HG02623 (cell line): ENCODE results near the gene BTBD9.

Experiments
- ATAC-seq: cut with Tn5 transposase; IDR thresholded peaks from one replicate; pipeline ENCODE4 v1.9.1; 2021; ENCODE audit warnings: moderate library complexity; ENCODE audit not compliant: unreplicated experiment

Gene BTBD9

DNA sequence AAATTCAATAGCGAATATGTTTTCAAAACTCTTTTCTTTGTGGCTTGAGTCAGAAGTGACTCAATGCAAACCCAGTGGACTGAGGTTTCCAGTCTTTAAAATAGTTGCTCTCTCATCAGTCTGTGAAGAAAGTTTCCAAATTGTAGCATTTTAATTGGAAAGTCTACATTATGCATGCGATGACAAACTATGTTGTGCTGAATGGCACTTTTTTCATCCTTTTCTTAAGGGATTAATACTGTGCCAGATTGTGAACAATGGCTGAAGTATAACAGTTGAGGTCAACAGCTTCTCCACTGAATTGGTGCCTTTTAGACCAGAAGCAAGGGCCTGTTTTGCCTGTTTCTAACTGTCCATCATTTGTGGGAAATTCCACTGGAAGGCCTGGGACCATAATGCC, 377.1 kb downstream of the BTBD9 start:
- no peak for ATAC-seq

DNA sequence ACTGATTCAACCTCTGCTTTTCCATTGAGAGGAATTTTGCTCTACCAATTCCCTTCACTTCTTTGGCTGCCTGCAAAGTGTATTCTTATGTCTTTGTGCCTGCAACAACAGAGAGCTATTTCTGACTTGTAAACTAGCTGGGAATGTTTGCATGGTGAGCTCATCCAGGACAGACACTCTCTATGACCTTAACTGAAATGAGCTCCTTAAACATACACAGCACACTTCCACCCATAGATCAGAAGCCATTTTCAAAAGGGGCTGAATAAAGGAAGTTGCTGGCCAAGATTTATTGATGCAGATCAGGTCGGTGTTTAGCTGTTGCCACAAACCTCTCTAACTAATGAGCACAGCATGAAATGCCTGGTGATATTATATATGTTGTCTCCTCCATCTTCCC, 377.7 kb downstream of the BTBD9 start:
- ATAC-seq: no peak

DNA sequence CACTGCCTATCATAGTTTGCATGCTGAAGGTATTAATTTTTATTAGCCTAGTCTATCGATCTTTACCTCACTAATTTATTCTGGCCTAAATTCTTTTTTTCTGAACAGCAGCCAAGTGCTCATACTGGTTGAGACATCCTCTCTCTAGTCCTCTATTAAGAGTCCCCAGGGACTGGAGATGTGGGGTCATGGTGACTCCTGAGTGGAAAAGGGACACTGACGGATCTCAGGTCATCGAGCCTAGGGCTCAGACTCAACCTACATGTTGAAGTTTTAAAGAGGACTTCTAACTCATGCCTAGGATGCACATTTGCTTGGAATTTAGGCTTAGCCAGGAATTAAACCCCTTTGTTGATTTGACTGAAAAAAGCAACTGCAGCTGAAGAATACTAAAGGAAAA, 378.1 kb downstream of the BTBD9 start:
- ATAC-seq: no peak

DNA sequence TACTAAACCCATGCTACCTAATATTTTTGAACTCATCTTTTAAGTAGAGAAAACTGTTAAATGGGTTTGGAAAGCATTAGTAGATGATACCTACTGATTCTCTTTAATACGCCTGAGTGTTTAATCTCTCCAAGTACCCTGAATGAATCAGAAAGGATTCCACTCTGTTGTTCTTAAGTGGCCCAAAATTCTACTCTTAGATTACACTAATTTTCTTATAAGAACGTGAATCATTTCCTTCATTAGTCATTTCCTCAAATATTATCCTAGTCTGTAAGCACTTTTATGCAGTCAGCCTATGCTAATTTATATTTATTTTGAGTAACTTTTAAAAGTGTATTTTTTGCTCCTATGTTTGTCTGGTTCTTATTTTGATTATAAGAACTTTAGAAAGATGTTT, 380.0 kb downstream of the BTBD9 start:
- ATAC-seq: no peak

DNA sequence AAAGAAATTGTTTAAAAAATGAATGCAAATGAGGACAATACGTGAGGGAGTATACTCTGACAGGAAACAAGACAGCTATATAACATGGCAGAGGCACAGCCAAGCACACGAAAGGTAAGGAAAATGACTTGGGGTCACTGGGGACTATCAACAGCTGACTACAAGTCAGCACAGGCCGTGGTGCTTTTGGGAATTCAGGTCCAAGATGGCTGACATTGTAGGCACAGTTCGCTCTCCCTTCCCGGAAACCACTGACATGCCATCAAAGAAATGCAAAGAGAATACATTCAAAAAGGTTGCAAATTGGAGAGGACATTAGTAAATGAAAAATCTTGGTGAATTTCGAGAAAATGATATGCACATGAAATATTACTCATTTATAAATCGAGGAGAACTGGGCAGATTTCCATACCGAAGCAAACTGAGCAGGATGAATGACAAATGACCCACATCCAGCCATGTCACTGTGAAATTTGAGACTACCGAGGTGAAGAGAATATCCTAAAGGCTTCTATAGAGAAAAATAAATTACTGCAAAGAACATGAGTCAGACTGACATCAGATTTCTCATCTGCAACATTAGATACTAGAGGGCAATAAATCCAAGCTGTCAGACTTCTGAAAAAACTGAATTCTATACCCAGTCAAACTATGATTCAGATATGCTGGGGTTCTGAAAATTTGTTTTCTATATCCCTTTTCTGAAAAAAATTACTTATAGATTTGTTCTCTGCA, 391.1 kb downstream of the BTBD9 start:
- no peak for ATAC-seq

DNA sequence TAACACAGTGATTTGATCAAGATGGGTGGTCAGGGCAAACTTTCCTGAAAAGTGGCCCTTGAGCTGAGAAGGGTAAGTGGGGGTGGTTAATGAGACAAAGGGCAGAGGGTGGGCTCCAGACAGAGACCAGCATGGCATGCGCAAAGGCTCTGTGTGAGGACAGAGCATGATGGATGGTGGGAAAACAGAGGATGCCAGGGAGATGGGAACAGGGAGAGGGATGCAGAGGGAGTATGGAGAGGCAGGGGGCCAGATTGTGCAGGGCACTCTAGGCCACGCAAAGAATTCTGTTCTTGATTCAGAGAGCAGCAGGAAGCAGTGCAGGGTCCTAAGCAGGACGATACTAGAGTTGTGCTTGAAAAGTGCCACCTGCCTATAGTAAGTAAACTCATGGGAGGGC, 394.4 kb downstream of the BTBD9 start:
- ATAC-seq: no peak

DNA sequence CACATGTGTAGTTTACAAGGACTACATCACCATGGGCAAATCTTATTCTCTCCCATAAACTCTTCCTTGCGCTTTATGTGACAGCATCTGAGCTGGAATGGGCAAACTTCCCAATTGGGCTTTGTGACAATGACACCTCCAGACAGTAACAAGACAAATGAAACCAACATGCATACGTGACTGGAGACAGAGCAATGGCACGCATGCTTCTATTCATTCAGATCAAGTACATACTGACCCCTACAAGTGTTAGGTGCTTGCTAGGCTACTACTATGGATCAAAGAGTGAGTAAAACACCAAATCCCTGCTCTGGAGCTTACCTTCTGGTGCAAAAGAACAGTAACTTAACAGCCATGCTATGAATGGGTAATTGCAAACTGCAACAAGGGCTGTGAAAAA, 394.9 kb downstream of the BTBD9 start:
- no peak for ATAC-seq

DNA sequence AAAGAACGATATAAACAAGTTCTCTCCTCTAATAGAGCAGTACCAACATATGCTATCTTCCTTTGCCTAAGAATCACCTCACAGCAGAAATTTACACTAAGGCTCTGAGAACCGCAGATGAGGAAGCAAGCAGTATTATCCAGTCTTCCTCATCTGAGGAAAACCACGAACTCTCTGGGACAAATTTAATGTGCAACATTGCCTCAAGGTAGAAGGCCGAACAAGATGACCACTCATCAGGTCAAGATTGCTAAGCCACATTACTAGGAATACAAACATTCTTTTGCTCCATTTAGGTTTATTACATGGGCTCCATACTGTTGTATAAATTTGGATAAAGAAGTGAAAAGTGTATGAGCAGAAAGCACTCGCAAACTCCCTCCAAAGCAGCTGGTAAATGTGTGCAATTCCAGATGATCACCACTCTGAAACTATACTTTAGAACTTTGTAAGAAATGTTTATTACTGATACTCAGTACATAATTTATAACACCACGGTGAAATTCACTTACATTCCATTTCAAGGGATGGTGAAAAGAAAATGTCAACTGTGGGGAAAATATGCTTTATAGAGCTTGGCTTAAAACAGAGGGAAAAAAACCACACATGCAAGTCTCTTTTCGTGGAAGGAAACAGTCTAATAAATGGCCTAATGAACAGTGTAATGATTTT, 398.4 kb downstream of the BTBD9 start:
- no peak for ATAC-seq

DNA sequence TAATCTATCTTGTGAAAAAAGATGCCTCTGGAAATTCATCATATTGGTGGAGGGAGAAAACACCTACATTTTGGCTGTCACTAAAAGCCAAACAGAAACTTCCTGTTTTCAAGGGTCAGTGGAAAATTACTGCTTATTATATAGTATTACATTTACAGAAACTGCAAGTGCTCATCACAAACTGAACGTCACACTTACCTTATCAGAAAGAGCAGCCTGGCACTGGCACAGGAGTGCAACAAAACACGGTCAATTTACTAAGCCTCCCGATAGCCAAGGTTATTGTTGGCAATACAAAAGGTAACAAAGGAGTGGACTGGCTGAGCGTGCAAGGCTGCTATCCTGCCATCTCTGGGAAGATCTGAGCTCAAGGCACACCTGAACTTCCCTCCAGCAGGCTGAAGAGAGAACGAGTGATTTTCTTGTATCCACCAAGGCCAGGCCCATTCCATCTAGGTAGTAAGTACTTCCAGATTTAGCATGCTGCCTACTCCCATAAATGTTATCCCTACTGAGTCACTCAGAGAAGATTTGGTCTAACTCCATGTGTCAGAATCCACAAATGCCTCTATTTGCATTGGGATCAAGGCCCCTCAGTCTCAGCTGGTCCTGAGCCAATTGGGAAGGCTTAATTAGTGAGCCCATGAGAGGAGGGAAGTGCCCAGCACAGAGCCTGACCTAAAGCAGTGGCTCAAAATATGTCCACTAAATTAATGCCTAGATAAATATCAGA, 399.8 kb downstream of the BTBD9 start:
- no peak for ATAC-seq

DNA sequence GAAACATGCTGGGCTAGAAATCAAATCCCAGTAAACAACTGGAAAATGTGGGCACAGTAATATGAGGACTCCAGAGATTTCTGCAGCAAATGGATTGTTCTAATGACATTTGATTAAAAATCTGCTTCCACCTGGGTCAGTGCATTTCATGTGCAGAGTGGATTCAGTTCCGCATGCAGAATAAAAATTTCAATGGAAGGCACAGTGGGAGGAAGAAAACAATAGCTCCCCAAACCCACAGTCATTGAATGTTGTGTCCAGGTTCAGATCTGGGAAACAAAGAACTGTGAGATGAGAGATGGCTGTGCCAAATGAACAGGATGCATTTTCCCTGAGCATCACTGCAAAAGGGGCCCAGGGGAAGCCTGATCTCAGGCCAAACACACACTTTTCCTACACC, 403.1 kb downstream of the BTBD9 start:
- ATAC-seq: no peak

DNA sequence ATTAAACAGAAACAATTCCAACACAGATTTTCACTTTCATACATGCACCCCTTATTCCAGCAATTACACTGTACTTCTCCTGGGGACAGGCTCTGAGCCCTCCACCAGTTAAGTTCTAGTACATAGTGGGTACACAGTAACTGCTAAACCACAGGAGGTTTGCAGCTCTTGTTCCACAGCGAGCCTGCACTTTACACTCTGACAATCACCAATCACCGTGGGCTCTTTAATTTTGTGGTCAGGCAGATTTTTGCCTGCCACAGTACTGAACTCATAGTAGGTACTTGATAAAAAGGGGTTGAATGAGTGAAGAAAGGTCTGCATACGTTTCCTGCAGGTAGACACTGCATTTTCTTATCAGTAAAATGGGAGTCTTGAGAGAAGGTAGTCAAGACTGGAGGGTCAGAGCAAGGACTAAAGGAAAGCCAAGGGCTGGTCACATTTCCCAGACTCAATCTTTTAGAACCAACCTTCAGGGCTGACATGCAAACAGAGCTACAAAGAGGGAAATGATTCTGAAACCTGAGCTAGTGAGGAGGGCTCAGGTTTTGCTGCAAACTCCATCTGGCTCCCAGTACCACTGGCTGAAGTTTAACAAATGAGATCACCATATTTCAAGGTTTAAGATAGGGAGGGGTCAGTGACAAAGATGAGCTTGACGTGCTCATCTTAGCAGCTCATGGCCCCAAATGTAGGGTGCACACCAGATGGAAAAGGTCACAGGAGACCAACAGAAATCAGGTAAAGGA, 404.6 kb downstream of the BTBD9 start:
- ATAC-seq: peak; percentile 67

DNA sequence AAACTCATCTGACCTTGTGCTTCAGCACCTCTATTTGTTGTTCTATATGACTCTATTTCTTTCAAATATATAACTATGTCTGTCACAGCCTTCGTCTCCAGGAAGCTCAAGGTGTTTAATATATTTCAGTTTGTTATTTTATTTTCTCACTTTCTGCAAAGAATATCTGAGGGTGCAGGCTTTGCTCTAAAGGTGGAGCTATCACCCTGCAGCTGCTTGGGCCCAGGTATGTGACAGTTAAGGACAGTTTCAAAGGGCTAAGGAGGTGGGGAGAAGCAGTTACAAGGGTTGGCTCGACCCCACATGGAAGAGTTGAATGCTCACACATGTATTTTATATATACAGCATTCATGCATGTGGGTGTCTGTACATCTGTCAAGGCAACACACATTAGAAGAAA, 405.6 kb downstream of the BTBD9 start:
- no peak for ATAC-seq

DNA sequence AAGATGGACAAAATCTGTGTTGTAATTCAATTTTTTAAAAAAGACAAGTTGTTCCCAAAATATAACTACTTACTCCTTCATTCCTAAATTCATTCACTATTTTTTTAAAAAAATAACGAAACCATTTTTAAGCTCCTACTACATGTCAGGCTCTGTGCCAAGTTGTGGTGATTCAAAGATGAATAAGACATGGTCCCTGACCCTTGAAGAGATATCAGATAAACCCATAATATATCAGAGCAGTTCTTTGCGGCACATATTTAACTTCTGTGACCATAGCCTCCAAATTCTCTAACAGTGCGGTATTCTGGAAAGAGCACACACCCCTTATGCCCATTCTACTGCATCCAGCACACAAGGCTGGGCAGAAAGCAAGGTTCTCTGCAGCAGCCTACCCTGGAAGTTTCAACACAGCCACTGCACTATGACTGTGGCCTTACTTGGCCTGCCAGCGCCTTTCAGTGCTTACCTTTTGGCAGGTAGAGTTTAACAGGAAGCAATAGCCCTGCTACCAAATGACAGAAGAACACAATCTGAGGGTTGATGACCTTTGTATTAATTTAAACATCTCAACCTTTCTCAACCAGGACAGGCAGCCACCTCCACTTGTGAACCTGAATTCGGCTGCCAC, 406.5 kb downstream of the BTBD9 start:
- no peak for ATAC-seq

DNA sequence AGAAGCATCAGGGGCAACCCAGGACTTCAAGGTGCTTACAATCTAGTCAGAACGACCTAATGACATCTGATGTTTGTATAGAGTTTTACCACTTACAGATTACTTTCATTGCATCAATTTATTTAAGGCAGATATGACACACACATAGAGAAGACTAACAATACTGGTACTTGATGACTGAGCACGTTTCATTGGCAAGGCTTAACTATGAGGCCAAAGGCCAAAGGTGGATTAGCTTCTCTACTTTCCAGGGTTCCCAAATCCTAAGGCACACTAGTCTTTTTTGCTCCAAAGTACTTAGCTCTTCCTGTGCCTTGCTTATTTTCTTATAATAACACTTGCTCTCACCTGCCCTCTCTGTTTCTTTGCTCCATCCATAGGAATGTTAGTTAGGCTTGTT, 414.0 kb downstream of the BTBD9 start:
- no peak for ATAC-seq

DNA sequence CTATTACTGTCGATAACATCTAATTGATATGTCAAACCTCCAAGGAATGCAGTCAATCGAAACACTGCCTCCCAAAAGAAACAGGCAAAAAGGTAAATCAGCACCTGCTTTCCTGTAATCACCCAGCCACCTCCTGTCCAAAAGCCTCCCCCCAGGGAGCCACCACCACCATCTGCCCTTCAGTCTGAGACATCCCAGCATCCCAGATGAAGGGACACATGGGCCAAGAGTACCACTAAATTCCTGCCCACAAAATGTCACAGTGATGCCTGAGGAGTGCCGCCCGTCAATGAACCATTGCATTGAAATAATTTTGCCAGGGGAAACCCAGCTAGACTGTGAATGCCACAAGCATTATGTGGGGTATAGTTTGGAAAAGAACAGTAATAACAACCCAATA, 418.5 kb downstream of the BTBD9 start:
- no peak for ATAC-seq

DNA sequence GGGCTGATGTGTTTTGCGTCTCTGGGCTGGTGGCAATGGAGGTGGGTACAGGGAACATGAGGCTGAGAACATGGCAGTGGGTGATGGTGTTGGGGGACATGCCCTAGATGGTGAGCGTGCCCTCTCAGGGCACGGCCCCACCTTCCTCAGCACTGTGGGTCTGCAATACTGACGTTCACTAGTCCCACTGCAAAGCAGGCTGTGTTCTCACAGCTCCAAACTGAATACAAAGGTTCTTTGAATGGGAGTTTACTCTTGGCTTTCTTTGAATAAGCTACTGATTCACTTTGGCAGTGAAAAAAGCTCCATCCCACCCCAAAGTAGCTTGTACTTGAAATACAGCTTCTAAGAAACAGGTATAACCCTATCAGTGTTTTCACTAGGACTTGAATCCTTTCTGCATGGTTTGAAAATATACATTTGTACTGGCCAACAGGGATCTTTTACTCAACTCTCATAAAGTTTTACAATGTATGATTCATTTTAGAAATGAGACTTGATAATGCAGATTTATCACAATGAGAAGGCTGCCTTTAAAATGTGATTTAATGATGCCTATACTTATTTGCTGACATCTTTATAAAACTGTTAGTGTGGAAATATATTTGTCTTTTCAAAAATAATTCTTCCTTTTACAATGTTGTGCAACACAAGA, 419.5 kb downstream of the BTBD9 start:
- no peak for ATAC-seq

DNA sequence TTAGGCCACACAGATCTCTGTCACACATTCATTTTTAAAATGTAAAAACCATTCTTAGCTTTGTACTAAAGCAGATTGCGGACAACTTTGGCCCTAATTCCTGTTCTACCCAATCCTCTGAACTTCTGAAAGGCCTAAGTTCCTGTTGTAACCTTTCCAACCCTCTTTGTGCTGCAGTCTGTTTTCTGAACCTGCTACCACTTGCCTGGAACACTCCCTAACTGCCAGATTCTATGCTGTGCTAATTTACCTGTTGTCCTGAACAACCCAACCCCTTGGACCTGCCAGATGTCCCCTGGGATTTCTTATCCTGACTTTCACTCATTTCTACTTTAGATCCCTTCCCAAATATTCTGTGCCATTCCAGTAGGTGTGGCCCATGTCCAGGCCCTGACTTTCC, 421.5 kb downstream of the BTBD9 start:
- no peak for ATAC-seq

DNA sequence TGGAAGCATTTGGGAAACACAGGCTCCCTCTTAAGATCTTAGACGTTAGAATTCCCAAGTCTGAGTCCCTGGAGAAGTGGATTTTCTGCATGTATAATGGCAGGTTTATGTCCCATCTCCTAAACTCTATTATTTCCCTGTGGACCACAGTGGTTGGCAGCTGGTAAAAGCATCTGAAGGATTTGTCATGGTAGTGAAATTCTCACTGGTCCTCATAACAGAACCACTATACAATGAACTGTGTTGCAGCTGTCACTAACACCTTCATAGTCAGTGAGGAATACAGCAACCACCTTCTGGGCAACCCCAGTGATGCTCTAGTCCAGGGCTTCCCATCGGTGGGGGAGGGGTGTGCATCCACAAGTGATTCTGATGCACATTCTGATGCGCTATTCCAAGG, 423.3 kb downstream of the BTBD9 start:
- ATAC-seq: no peak

DNA sequence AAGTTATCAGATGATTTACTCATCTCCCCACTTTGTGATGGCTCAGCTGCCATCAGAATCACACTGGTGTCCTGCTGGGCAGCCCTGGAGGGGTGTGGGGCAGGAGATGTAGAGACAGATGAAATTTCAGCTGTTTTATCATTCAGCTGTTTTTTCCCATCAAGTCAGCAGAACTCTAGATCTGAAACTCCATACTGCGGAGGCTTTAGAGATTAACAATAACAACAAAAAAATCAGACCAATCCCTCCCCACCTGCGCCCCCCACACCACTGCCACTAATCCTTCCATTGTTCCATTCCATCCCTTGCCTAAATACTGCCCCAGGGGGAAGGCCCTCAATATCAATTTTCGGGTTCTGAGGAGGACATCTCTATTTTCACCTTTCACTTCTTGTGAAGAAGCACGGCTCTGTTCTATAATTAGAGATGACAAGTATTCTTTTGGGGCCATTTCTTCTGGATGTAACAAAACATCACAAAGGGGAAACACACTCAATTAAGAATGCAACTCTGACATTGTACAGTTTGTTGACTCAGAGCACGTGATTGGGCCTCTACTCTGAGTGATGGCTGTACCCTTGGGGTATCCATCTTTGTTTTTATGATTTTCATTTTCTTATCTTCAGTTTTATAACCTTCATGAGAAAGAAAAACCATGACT, 423.9 kb downstream of the BTBD9 start:
- ATAC-seq: no peak

DNA sequence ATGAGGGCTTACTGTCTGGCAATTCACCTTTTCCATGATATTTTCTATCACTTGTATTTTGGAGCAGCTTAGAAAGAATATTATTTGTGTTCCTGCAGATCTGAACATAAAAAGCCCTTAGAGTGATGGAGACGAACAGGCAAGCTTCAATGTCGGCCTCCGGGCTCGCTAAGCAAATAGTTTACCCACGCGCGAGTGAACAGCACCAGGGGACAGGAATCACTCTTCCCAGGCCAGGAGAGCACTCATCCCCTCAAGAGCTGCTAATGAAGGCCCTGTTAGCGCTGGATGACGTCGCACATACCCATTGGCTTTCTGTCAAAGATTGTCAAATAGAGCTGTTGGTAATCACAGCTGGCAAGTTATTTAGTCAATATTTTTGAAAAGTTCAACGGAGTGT, 424.5 kb downstream of the BTBD9 start:
- no peak for ATAC-seq
